Lung (tissue), 12 donors: ENCODE measurements around the gene PUSL1. TPM values are rescaled to one million over a fixed set of nuclear protein-coding genes. Genes with fewer than 3 reads are reported as not detected.

Source experiments
- ATAC-seq: fragments of 200-7000 bp; cut with Tn5 transposase; one replicate; pipeline ENCODE4 v1.9.1; 2020; ENCODE audit warnings: moderate number of reproducible peaks; ENCODE audit not compliant: insufficient read depth, low FRiP score
- DNase-seq, 3 donors: peaks; one replicate each; pipeline ENCODE4 v3.0.0-alpha.2; 2013 to 2017
- H3K27ac ChIP-seq, 2 donors: one replicate each; pipeline ENCODE4 v1.5.1; 2013; ENCODE audit warnings: mild to moderate bottlenecking in 2 of 2, moderate library complexity in 2 of 2, control low read depth in 1 of 2, inconsistent platforms in 1 of 2, low read depth in 1 of 2, low read length in 1 of 2
- H3K27me3 ChIP-seq, 3 donors: one replicate each; pipeline ENCODE4 v1.5.1; 2013; ENCODE audit warnings: low read length in 2 of 3; ENCODE audit not compliant: control insufficient read depth in 3 of 3, insufficient read depth in 3 of 3
- H3K36me3 ChIP-seq, 4 donors: one replicate each; pipeline ENCODE4 v1.5.1; 2013; ENCODE audit warnings: low read length in 4 of 4, mild to moderate bottlenecking in 1 of 4, moderate library complexity in 1 of 4; ENCODE audit not compliant: control insufficient read depth in 4 of 4, insufficient read depth in 4 of 4
- H3K4me1 ChIP-seq, 5 donors: one replicate each; pipeline ENCODE4 v1.5.1; 2013; ENCODE audit warnings: low read length in 5 of 5, mild to moderate bottlenecking in 2 of 5, moderate library complexity in 1 of 5; ENCODE audit not compliant: control insufficient read depth in 5 of 5, insufficient read depth in 5 of 5
- H3K4me3 ChIP-seq: one replicate; pipeline ENCODE4 v1.5.1; 2013; ENCODE audit warnings: mild to moderate bottlenecking, control low read depth, moderate library complexity
- H3K9ac ChIP-seq, 2 donors: one replicate each; pipeline ENCODE4 v1.5.1; 2013; ENCODE audit warnings: low read length in 2 of 2, control low read depth in 1 of 2; ENCODE audit not compliant: insufficient read depth in 1 of 2
- H3K9me3 ChIP-seq, 4 donors: one replicate each; pipeline ENCODE4 v1.5.1; 2013; ENCODE audit warnings: low read length in 3 of 4, mild to moderate bottlenecking in 1 of 4, moderate library complexity in 1 of 4; ENCODE audit not compliant: control insufficient read depth in 4 of 4, insufficient read depth in 3 of 4
- CTCF ChIP-seq: IDR thresholded peaks from 2 replicates; pipeline ENCODE4 v1.5.1; 2012; ENCODE audit warnings: mild to moderate bottlenecking; ENCODE audit errors: control extremely low read depth, extremely low read depth
- WGBS, 2 donors: extraction: QIAGEN DNeasy Blood & Tissue Kit; methylation state at CpG; one replicate each; pipeline ENCODE4 v1.1.7; 2013; 5-methylcytosine and 5-hydroxymethylcytosine counted together
- polyA plus RNA-seq, 2 donors: library from polyadenylated mRNA; stranded (reverse); fragments of 200-250 nt; gene quantifications; one replicate each; pipeline ENCODE4 v1.2.1, GENCODE V29; 2013
- total RNA-seq, 2 donors: library from RNA; depleted of rRNA in 1 of 2; stranded (reverse); fragments of >200 nt in 1 of 2; gene quantifications; one replicate each; pipeline ENCODE4 v1.2.1, GENCODE V29; 2014 to 2021
- donor health status: control.
- donor health status: control.
- donor health status: Bipolar disorder and iron deficiency.
- donor health status: healthy.
- donor health status: DM: yes; HTN: yes; CAD: no.

The PUSL1 gene
- total and polyA plus RNA-seq, 4 donors: 11.3 to 23.7 (median 18.6) TPM

GRCh38 chr1:1302951-1303509 lies 5.4 kb upstream of the PUSL1 start:
- Histone ChIP-seq H3K4me3 (no peak overlapping the region), H3K9ac (no peak overlapping the region), H3K4me1 (peaks cover 11 to 30% (median 17%) of the 10 kb centered on the region in 5 donors), H3K9me3 (no peaks in the 10 kb centered on the region), H3K27ac (no peak overlapping the region), H3K36me3 (peaks cover 0 to 4% (median 0%) of the 10 kb centered on the region in 4 donors), H3K27me3 (no peaks in the 10 kb centered on the region)
- ATAC-seq: no peak
- DNase-seq: no peak
- TF ChIP-seq CTCF: no peak
- WGBS, 2 donors: 84 to 85% methylated on average over 27 to 31 of the region's 31 CpGs

GRCh38 chr1:1303736-1304135 lies 4.7 kb upstream of the PUSL1 start:
- H3K9me3 ChIP-seq: no peaks in the 10 kb centered on the region
- no peak overlapping the region for H3K9ac ChIP-seq
- peaks cover 11 to 30% (median 17%) of the 10 kb centered on the region in 5 donors for H3K4me1 ChIP-seq
- 93 to 94% methylated on average over 13 of the region's 13 CpGs for WGBS, 2 donors
- H3K4me3 ChIP-seq: no peak overlapping the region
- H3K36me3 ChIP-seq: peaks cover 0 to 4% (median 0%) of the 10 kb centered on the region in 4 donors
- ATAC-seq: no peak
- H3K27ac ChIP-seq: no peak overlapping the region
- DNase-seq: no peak
- no peaks in the 10 kb centered on the region for H3K27me3 ChIP-seq
- no peak for TF ChIP-seq CTCF

GRCh38 chr1:1304331-1305299 lies 3.8 kb upstream of the PUSL1 start:
- Histone ChIP-seq H3K4me3 (no peak overlapping the region), H3K9me3 (no peaks in the 10 kb centered on the region), H3K4me1 (peaks cover 11 to 35% (median 17%) of the 10 kb centered on the region in 5 donors), H3K27ac (peak overlapping the region; percentile 5 to 40), H3K27me3 (no peaks in the 10 kb centered on the region), H3K9ac (peak overlapping the region in 1 of 2 donors; percentile 65), H3K36me3 (peaks cover 0 to 4% (median 0%) of the 10 kb centered on the region in 4 donors)
- DNase-seq: peak; percentile 90 to 92 (median 91)
- WGBS, 2 donors: 44 to 48% methylated on average over 27 to 29 of the region's 29 CpGs
- ATAC-seq: no peak
- no peak for TF ChIP-seq CTCF
